Measurements from ENCODE around the gene FBN2. TPM values are rescaled to one million over a fixed set of nuclear protein-coding genes. Genes with fewer than 3 reads are reported as not detected.

FBN2 gene
- total RNA-seq, 2 experiments from 2014 or later = not detected

- Mint-ChIP-seq H3K4me1 (no peaks in the 10 kb centered on the region), H3K9me3 (no peaks in the 10 kb centered on the region), H3K36me3 (no peaks in the 10 kb centered on the region), H3K27me3 (no peaks in the 10 kb centered on the region), H3K27ac (no peak overlapping the region), H3K4me3 (no peak overlapping the region)
- DNase-seq = no peak
These were observed 103.1 kb downstream of the FBN2 start for GRCh38 chr5:128434993-128435392.

GRCh38 chr5:128432913-128433440, 105.1 kb downstream of the FBN2 start:
- H3K4me1 Mint-ChIP-seq = no peaks in the 10 kb centered on the region
- H3K9me3 Mint-ChIP-seq = no peaks in the 10 kb centered on the region
- H3K36me3 Mint-ChIP-seq = no peaks in the 10 kb centered on the region
- H3K27me3 Mint-ChIP-seq = no peaks in the 10 kb centered on the region
- H3K27ac Mint-ChIP-seq = no peak overlapping the region
- no peak overlapping the region for H3K4me3 Mint-ChIP-seq
- no peak for DNase-seq

GRCh38 chr5:128427921-128428320, 110.1 kb downstream of the FBN2 start:
- Mint-ChIP-seq H3K4me1 (no peaks in the 10 kb centered on the region), H3K9me3 (no peaks in the 10 kb centered on the region), H3K27ac (no peak overlapping the region), H3K4me3 (no peak overlapping the region), H3K27me3 (no peaks in the 10 kb centered on the region), H3K36me3 (no peaks in the 10 kb centered on the region)
- no peak for DNase-seq

- Mint-ChIP-seq H3K4me3 (no peak overlapping the region), H3K27ac (no peak overlapping the region), H3K36me3 (no peaks in the 10 kb centered on the region), H3K4me1 (no peaks in the 10 kb centered on the region), H3K9me3 (no peaks in the 10 kb centered on the region), H3K27me3 (no peaks in the 10 kb centered on the region)
- no peak for DNase-seq
These were observed 111.9 kb downstream of the FBN2 start for GRCh38 chr5:128426090-128426534.

DNA sequence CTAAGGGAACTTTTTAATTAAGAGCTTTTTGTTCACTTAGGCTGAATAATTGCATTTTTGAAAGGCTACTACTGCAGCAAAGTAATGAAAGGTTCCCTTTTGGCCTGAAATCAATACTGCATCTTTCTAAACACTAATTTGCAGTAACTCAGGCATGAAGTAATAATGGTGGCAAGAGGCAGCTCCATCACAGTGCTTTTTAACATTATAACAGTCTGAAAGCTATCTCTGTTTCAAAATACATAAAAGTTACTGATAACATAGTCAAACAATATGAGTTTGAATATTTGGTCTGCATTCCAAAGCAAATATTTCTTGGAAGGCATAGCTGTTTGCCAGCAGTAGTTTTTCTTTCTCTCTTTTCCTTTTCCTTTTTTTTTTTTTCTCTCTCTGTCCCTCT, 113.4 kb downstream of the FBN2 start:
- no peak overlapping the region for H3K4me3 Mint-ChIP-seq
- H3K4me1 Mint-ChIP-seq = no peaks in the 10 kb centered on the region

GRCh38 chr5:128422612-128423011, 115.4 kb downstream of the FBN2 start:
- no peak for DNase-seq
- no peak overlapping the region for H3K4me3 Mint-ChIP-seq
- H3K36me3 Mint-ChIP-seq = no peaks in the 10 kb centered on the region
- no peaks in the 10 kb centered on the region for H3K27me3 Mint-ChIP-seq
- H3K9me3 Mint-ChIP-seq = peaks cover 4% of the 10 kb centered on the region
- H3K4me1 Mint-ChIP-seq = no peaks in the 10 kb centered on the region
- no peak overlapping the region for H3K27ac Mint-ChIP-seq

More for the DNA sequence above, 113.4 kb downstream of the FBN2 start:
- DNase-seq = no peak
- Mint-ChIP-seq H3K27me3 (no peaks in the 10 kb centered on the region), H3K27ac (no peak overlapping the region), H3K9me3 (no peaks in the 10 kb centered on the region), H3K36me3 (no peaks in the 10 kb centered on the region)

- peaks cover 11% of the 10 kb centered on the region for H3K9me3 Mint-ChIP-seq
- no peaks in the 10 kb centered on the region for H3K4me1 Mint-ChIP-seq
- no peaks in the 10 kb centered on the region for H3K27me3 Mint-ChIP-seq
- no peak overlapping the region for H3K27ac Mint-ChIP-seq
- no peak for DNase-seq
- no peak overlapping the region for H3K4me3 Mint-ChIP-seq
- H3K36me3 Mint-ChIP-seq = no peaks in the 10 kb centered on the region
These were observed 123.6 kb downstream of the FBN2 start for GRCh38 chr5:128414469-128414868.

DNA sequence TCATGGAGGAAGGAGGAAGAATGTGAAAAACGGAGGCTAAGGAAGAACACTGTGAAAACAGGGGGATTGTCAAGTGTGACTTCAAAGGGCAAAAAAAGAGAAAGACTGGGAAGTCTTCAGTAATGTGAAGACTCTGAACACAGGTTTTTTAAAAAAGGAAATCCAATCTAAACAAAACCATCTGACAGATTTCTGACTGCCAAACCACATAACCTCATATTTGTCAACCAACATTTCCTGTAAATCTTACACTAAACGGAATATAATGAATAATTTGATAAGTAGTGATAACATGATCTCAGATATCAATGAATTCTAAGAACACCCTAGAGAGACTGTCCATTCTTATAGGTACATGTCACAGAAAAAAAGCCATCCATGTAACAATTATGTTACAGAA, 124.7 kb downstream of the FBN2 start:
- no peaks in the 10 kb centered on the region for H3K36me3 Mint-ChIP-seq
- no peaks in the 10 kb centered on the region for H3K4me1 Mint-ChIP-seq
- H3K27me3 Mint-ChIP-seq = no peaks in the 10 kb centered on the region
- H3K27ac Mint-ChIP-seq = no peak overlapping the region
- H3K4me3 Mint-ChIP-seq = no peak overlapping the region
- no peak for DNase-seq
- peaks cover 9% of the 10 kb centered on the region for H3K9me3 Mint-ChIP-seq

DNA sequence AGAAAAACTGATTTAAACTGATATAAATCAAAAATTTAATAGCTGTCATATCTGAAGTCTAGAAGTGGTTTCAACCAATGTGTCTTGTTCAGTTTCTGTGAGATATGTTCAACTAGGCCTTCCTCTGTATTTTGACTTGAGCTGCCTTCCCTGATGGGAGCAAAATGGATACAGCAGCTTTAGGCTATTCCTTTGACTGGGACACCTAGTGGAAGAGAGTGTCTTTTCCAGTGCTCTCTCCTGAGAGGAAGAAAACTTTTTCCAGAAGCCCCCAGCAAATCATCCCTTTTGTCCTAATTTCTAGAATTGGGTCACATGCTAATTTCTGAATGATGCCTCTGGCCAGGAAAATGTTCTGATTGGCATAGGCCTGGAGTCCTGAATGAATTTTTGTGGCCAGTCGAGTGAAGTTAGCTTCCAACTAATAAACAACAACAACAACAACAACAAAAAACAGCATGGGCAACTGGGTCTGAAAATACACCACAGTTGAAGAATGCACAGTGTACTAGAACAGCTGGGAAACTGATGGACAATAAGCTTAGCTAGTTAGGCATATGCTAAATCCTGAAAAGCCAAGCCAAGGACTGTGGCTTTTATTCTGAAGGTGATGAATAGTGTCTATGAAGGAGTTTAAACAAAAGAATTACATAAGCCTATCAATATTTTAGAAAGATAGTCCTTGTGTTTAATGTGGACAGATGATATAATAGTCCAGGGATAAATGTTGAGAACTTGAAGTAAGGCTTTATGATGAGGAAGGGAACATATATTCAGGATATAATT, 125.7 kb downstream of the FBN2 start:
- no peak overlapping the region for H3K27ac Mint-ChIP-seq

GRCh38 chr5:128409166-128409800, 128.8 kb downstream of the FBN2 start:
- Mint-ChIP-seq H3K36me3 (no peaks in the 10 kb centered on the region), H3K27ac (no peak overlapping the region), H3K4me3 (no peak overlapping the region), H3K4me1 (no peaks in the 10 kb centered on the region), H3K9me3 (peaks cover 2% of the 10 kb centered on the region), H3K27me3 (no peaks in the 10 kb centered on the region)
- DNase-seq = no peak

More for the DNA sequence above, 125.7 kb downstream of the FBN2 start:
- no peaks in the 10 kb centered on the region for H3K4me1 Mint-ChIP-seq
- no peak for DNase-seq
- no peak overlapping the region for H3K4me3 Mint-ChIP-seq
- H3K27me3 Mint-ChIP-seq = no peaks in the 10 kb centered on the region
- H3K9me3 Mint-ChIP-seq = peaks cover 7% of the 10 kb centered on the region
- H3K36me3 Mint-ChIP-seq = no peaks in the 10 kb centered on the region

GRCh38 chr5:128408622-128409021, 129.4 kb downstream of the FBN2 start:
- Mint-ChIP-seq H3K4me3 (no peak overlapping the region), H3K27me3 (no peaks in the 10 kb centered on the region), H3K27ac (no peak overlapping the region), H3K4me1 (no peaks in the 10 kb centered on the region), H3K36me3 (no peaks in the 10 kb centered on the region), H3K9me3 (peaks cover 2% of the 10 kb centered on the region)
- no peak for DNase-seq

- Mint-ChIP-seq H3K4me3 (no peak overlapping the region), H3K4me1 (no peaks in the 10 kb centered on the region), H3K36me3 (no peaks in the 10 kb centered on the region), H3K9me3 (no peaks in the 10 kb centered on the region), H3K27ac (no peak overlapping the region), H3K27me3 (no peaks in the 10 kb centered on the region)
- DNase-seq = no peak
These were observed 130.1 kb downstream of the FBN2 start for GRCh38 chr5:128407944-128408343.

DNA sequence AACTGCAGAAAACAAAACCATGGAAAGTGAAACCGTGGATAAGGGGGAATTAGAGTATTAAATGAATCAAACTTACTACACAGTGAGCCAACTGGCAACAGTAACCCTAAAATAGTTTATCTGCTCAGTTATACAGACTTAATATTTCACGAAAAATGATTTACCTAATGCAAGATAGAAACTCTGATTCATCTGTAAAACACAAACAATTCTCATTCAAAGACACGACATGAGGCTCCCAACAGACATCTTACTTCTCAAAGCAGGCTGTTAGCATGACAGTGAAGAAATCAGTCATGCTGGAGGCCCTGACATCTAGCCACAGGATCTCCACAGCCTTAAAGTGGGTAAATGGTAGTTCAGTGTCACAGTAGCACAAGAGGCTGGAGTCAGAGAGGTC, 131.2 kb downstream of the FBN2 start:
- no peaks in the 10 kb centered on the region for H3K36me3 Mint-ChIP-seq
- H3K9me3 Mint-ChIP-seq = no peaks in the 10 kb centered on the region
- no peak overlapping the region for H3K27ac Mint-ChIP-seq
- no peak overlapping the region for H3K4me3 Mint-ChIP-seq
- DNase-seq = no peak
- H3K4me1 Mint-ChIP-seq = no peaks in the 10 kb centered on the region
- no peaks in the 10 kb centered on the region for H3K27me3 Mint-ChIP-seq

DNA sequence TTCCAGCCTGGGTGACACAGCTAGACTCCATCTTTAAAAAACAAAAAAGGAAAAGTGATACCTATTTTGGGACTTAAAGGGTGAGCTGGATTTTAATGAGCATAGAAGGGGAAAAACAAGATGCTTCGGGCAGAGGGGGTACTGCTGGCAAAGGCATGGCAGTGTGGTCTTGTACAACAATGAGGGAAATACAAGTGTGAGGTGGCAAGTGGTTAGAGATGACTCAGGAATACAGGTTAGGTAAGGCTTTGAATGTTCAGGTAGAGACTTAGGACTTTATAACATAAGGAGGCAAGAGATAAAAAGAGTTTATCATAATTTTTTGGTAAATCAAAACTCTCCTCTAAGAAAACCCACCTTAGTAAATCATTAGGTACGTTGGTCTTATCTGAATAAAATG, 132.9 kb downstream of the FBN2 start:
- H3K4me3 Mint-ChIP-seq = no peak overlapping the region
- H3K4me1 Mint-ChIP-seq = no peaks in the 10 kb centered on the region
- no peak for DNase-seq

GRCh38 chr5:128403333-128403732, 134.7 kb downstream of the FBN2 start:
- no peaks in the 10 kb centered on the region for H3K9me3 Mint-ChIP-seq
- no peak for DNase-seq
- H3K27ac Mint-ChIP-seq = no peak overlapping the region
- no peaks in the 10 kb centered on the region for H3K4me1 Mint-ChIP-seq
- no peaks in the 10 kb centered on the region for H3K36me3 Mint-ChIP-seq
- no peaks in the 10 kb centered on the region for H3K27me3 Mint-ChIP-seq
- no peak overlapping the region for H3K4me3 Mint-ChIP-seq

More for the DNA sequence above, 132.9 kb downstream of the FBN2 start:
- Mint-ChIP-seq H3K9me3 (no peaks in the 10 kb centered on the region), H3K27ac (no peak overlapping the region), H3K36me3 (no peaks in the 10 kb centered on the region), H3K27me3 (no peaks in the 10 kb centered on the region)

DNA sequence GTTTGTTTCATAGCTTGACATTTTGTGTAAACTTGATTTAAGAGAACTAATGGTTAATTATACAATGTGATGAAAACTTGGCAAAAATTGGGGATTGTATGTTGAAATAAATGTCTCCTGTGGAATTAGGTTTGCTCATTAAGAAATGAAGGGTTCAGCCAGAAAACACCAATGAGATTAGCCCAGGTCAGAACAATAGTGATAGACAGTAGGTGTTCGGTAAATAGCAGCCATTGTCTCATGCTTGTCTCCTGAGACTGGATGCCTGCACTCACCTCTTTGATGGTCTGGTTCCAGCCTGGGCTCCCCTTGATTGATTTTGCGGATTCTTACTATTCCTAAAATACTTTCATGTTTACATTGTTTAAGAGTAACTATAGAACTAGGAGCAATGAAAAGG, 135.5 kb downstream of the FBN2 start:
- no peaks in the 10 kb centered on the region for H3K4me1 Mint-ChIP-seq
- H3K36me3 Mint-ChIP-seq = no peaks in the 10 kb centered on the region
- no peaks in the 10 kb centered on the region for H3K9me3 Mint-ChIP-seq
- H3K27ac Mint-ChIP-seq = no peak overlapping the region
- no peak overlapping the region for H3K4me3 Mint-ChIP-seq
- no peaks in the 10 kb centered on the region for H3K27me3 Mint-ChIP-seq
- DNase-seq = no peak

All from activated naive CD8-positive, alpha-beta T cell treated with anti-CD3 and anti-CD28 coated beads for 36 hours (primary cell).